ENCODE data around the gene SLC35F3. TPM values are rescaled to one million over a fixed set of nuclear protein-coding genes. Genes with fewer than 3 reads are reported as not detected.

The SLC35F3 gene
- total RNA-seq, 1 donor from 2014 or later, result 0.57 TPM

DNA sequence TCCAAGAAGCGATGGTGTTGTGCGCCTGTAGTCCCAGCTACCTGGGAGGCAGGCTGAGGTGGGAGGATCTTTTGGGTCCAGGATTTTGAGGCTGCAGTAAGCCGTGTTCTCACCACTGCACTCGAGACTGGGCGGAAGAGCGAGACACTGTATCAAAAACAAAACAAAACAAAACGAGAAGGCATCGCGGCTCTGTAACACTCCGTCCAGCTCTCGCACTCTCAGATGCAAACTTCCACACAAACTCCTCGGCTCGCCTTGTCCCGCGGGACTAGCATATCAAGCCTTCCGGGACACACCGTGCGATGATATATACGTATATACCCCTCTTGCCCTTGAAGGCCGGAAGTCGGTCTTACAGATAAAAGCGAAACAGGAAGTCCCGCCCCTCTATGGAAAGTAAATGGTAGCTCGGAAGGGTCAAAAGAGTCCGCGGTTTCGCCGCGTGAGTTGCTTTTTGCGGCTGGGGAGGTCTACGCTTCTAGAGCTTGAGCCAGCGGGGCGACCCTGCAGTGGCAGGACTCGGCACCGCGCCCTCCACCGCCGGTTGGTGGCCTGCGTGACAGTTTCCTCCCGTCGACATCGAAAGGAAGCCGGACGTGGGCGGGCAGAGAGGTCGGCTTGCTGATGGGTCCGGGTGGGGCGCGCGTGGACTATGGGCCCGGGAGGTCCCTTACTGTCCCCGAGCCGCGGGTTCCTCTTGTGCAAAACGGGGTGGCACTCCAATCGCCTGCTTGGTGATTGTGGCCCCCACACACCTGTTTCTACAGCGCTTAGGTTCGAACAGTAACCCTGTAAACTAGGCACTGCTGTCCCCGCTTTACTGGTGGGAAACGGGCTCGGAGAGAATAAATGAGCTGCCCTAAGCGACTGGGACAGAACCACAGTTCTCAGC lies 468.8 kb downstream of the SLC35F3 start, which contains the start of gene COA6:
COA6 (plus strand) TSS at position 393 of the 895 bp plus-strand sequence; CDS start at position 404, 11 bp downstream.
- Histone ChIP-seq H3K9ac (ENCODE audit: low read length) (peak within 1 kb of the TSS; percentile 98), H3K4me1 (ENCODE audit: insufficient read depth, low read length) (peaks cover 11% of the 10 kb centered on the region), H2AFZ (ENCODE audit: low read depth, low read length) (peak within 1 kb of the TSS; percentile 93), H3K36me3 (ENCODE audit: insufficient read depth, low read length) (peaks cover 17% of the 10 kb centered on the region), H3K4me3 (ENCODE audit: insufficient read depth, low read depth, low read length) (peak within 1 kb of the TSS; percentile 97), H3K27ac (ENCODE audit: low read depth, low read length) (peak within 1 kb of the TSS; percentile 95), H3K4me2 (ENCODE audit: low read length) (peak within 1 kb of the TSS; percentile 95), H3K27me3 (ENCODE audit: insufficient read depth, low read length) (no peaks in the 10 kb centered on the region), H4K20me1 (ENCODE audit: insufficient read depth, low read length) (no peaks in the 10 kb centered on the region), H3K79me2 (ENCODE audit: insufficient read depth, low read length) (peaks cover 30% of the 10 kb centered on the region), H3K9me3 (ENCODE audit: insufficient read depth, low read depth, low read length) (no peaks in the 10 kb centered on the region)
- H3K9me3 Mint-ChIP-seq (ENCODE audit: unreplicated experiment), result no peaks in the 10 kb centered on the region
- H3K27ac Mint-ChIP-seq (ENCODE audit: unreplicated experiment), result peak within 1 kb of the TSS; percentile 99
- DNase-seq (ENCODE audit: low read depth) (peak; percentile 95), FAIRE-seq (no peak)
- H3K4me3 Mint-ChIP-seq (ENCODE audit: unreplicated experiment), result peak within 1 kb of the TSS; percentile 95
- H3K4me1 Mint-ChIP-seq (ENCODE audit: low read depth, unreplicated experiment), result peaks cover 9% of the 10 kb centered on the region
- H3K27me3 Mint-ChIP-seq (ENCODE audit: low read depth, unreplicated experiment), result peaks cover 3% of the 10 kb centered on the region
- TF ChIP-seq, protein P1, sequence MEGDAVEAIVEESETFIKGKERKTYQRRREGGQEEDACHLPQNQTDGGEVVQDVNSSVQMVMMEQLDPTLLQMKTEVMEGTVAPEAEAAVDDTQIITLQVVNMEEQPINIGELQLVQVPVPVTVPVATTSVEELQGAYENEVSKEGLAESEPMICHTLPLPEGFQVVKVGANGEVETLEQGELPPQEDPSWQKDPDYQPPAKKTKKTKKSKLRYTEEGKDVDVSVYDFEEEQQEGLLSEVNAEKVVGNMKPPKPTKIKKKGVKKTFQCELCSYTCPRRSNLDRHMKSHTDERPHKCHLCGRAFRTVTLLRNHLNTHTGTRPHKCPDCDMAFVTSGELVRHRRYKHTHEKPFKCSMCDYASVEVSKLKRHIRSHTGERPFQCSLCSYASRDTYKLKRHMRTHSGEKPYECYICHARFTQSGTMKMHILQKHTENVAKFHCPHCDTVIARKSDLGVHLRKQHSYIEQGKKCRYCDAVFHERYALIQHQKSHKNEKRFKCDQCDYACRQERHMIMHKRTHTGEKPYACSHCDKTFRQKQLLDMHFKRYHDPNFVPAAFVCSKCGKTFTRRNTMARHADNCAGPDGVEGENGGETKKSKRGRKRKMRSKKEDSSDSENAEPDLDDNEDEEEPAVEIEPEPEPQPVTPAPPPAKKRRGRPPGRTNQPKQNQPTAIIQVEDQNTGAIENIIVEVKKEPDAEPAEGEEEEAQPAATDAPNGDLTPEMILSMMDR (IDR thresholded peaks at IDR 0.05; ENCODE audit: insufficient read depth, low read depth, low read length), result no peak
- no peak for TF ChIP-seq EZH2 (IDR thresholded peaks at IDR 0.05; ENCODE audit: insufficient read depth, low read length)
- H3K36me3 Mint-ChIP-seq (ENCODE audit: low read depth, unreplicated experiment), result peaks cover 7% of the 10 kb centered on the region

DNA sequence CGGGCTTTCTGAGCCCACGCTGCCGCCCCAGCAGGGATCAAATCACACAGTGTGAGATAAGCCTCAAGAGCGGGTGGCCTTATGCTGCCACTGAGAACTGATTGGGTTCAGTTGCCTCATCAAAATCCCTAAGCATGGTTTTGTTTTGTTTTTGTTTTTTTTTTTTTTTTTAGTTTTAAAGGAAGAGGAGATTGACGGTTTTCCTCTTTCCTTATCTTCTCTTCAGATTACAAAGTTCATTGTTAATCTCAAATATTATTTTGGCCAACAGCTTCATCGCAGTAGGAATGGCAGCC lies 469.4 kb downstream of the SLC35F3 start:
- peak overlapping the region; percentile 93 for H2AFZ ChIP-seq (ENCODE audit: low read depth, low read length)
- Mint-ChIP-seq H3K9me3 (ENCODE audit: unreplicated experiment) (no peaks in the 10 kb centered on the region), H3K27ac (ENCODE audit: unreplicated experiment) (peak overlapping the region; percentile 99), H3K4me3 (ENCODE audit: unreplicated experiment) (peak overlapping the region; percentile 95), H3K4me1 (ENCODE audit: low read depth, unreplicated experiment) (peaks cover 9% of the 10 kb centered on the region), H3K27me3 (ENCODE audit: low read depth, unreplicated experiment) (peaks cover 1% of the 10 kb centered on the region), H3K36me3 (ENCODE audit: low read depth, unreplicated experiment) (peaks cover 7% of the 10 kb centered on the region)
- H3K9ac ChIP-seq (ENCODE audit: low read length), result peak overlapping the region; percentile 98
- H3K36me3 ChIP-seq (ENCODE audit: insufficient read depth, low read length), result peaks cover 17% of the 10 kb centered on the region
- no peaks in the 10 kb centered on the region for H3K9me3 ChIP-seq (ENCODE audit: insufficient read depth, low read depth, low read length)
- DNase-seq (ENCODE audit: low read depth), result no peak
- FAIRE-seq, result no peak
- peaks cover 11% of the 10 kb centered on the region for H3K4me1 ChIP-seq (ENCODE audit: insufficient read depth, low read length)
- H3K27me3 ChIP-seq (ENCODE audit: insufficient read depth, low read length), result no peaks in the 10 kb centered on the region
- peak overlapping the region; percentile 95 for H3K27ac ChIP-seq (ENCODE audit: low read depth, low read length)
- H3K79me2 ChIP-seq (ENCODE audit: insufficient read depth, low read length), result peaks cover 30% of the 10 kb centered on the region
- TF ChIP-seq, protein P1 (IDR thresholded peaks at IDR 0.05; ENCODE audit: insufficient read depth, low read depth, low read length), result no peak
- TF ChIP-seq EZH2 (IDR thresholded peaks at IDR 0.05; ENCODE audit: insufficient read depth, low read length), result no peak
- H3K4me3 ChIP-seq (ENCODE audit: insufficient read depth, low read depth, low read length), result peak overlapping the region; percentile 97
- H4K20me1 ChIP-seq (ENCODE audit: insufficient read depth, low read length), result no peaks in the 10 kb centered on the region
- H3K4me2 ChIP-seq (ENCODE audit: low read length), result peak overlapping the region; percentile 95

Small RNA genes within 50 kb of the gene (microRNA-seq; reads per million reads assigned to microRNA genes)
- gene MIR4671, result not detected

Data from astrocyte (in vitro differentiated cells and primary cell).